Measurements from ENCODE around the gene BSDC1.
"Not testable (repeated sequence)": the region's sequence is repeated elsewhere in the genome, so short reads cannot be mapped to it uniquely, and the experiment has no call there.

BSDC1 gene

GRCh38 chr1:32400876-32401631 lies 6.8 kb upstream of the BSDC1 start:
- H3K27ac ChIP-seq: peak overlapping the region; percentile 42; the same call in 1 of the 2 replicates
- peak; percentile 91 for TF ChIP-seq CTCF (conservative IDR thresholded peaks at IDR 0.05)

GRCh38 chr1:32399843-32400242 lies 5.6 kb upstream of the BSDC1 start:
- no peak overlapping the region for H3K27ac ChIP-seq
- no peak for TF ChIP-seq CTCF (conservative IDR thresholded peaks at IDR 0.05)

- no peak overlapping the region for H3K27ac ChIP-seq
- TF ChIP-seq CTCF (conservative IDR thresholded peaks at IDR 0.05): no peak
These were observed 4.2 kb upstream of the BSDC1 start for GRCh38 chr1:32398401-32398800.

- H3K27ac ChIP-seq: not testable (repeated sequence)
These were observed 2.3 kb upstream of the BSDC1 start for GRCh38 chr1:32396524-32396923.

GRCh38 chr1:32394890-32395432 lies 720 bp upstream of the BSDC1 start:
- peak overlapping the region; percentile 87 for H3K27ac ChIP-seq
- TF ChIP-seq CTCF (conservative IDR thresholded peaks at IDR 0.05): no peak

- TF ChIP-seq CTCF (conservative IDR thresholded peaks at IDR 0.05): no peak
- peak overlapping the region; percentile 87 for H3K27ac ChIP-seq
These were observed 455 bp downstream of the BSDC1 start for GRCh38 chr1:32393832-32394140.

- peak overlapping the region; percentile 87 for H3K27ac ChIP-seq
These were observed 1.1 kb downstream of the BSDC1 start for GRCh38 chr1:32393136-32393535.

More at GRCh38 chr1:32393136-32393535, 1.1 kb downstream of the BSDC1 start:
- no peak for TF ChIP-seq CTCF (conservative IDR thresholded peaks at IDR 0.05)

Data from VCaP (cell line).